ENCODE data around the gene DNMT3B.

The DNMT3B gene

GRCh38 chr20:32811886-32812285 is 49.7 kb downstream of the DNMT3B start:
- no peak for FAIRE-seq
- no peak for DNase-seq (ENCODE audit: extremely low spot score, insufficient read length, low read depth)

DNA sequence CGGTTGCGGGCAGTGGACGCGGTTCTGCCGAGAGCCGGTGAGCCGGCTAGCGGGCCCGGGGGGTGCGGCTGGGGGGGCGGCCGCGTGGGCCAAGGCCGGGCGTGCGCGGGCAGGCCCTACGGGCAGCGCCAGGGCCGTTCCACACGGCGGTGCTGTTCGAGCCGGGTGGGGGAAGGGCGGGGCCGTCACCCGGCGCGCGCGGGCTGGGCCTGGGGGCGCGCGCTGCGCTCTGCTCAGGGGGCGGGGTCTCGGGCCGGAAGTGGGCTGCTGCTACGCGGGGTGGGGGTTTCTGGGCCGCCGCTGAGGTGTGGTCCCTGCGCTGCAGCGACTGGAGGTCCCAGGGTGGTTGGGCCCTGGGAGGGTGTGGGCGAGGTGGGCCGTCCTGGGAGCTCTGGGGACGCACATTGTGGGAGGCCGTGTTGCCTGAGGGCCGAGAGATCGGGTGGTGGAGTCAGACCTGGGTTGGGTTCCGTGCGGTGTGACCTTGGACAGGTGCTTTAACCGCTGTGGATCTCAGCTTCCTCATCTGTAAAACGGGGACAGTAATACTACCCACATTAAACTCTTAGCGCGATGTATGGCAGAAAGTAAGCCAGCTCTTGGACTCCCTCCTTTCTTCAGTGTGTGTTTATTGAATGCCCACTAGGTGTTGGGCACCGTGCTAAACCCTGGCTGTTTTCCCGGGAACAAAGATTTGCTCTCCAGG is 58.0 kb downstream of the DNMT3B start:
- FAIRE-seq, result no peak
- peak; percentile 64 for DNase-seq (ENCODE audit: extremely low spot score, insufficient read length, low read depth)

- DNase-seq (ENCODE audit: extremely low spot score, insufficient read length, low read depth) (no peak), FAIRE-seq (no peak)
Measured at GRCh38 chr20:32820698-32821377, 58.7 kb downstream of the DNMT3B start.

- no peak for FAIRE-seq
- DNase-seq (ENCODE audit: extremely low spot score, insufficient read length, low read depth), result no peak
Measured at GRCh38 chr20:32822225-32822624, 60.0 kb downstream of the DNMT3B start.

- FAIRE-seq (no peak), DNase-seq (ENCODE audit: extremely low spot score, insufficient read length, low read depth) (no peak)
Measured at GRCh38 chr20:32823078-32823477, 60.9 kb downstream of the DNMT3B start.

- FAIRE-seq, result no peak
Measured at GRCh38 chr20:32823737-32824588, 61.8 kb downstream of the DNMT3B start.

DNA sequence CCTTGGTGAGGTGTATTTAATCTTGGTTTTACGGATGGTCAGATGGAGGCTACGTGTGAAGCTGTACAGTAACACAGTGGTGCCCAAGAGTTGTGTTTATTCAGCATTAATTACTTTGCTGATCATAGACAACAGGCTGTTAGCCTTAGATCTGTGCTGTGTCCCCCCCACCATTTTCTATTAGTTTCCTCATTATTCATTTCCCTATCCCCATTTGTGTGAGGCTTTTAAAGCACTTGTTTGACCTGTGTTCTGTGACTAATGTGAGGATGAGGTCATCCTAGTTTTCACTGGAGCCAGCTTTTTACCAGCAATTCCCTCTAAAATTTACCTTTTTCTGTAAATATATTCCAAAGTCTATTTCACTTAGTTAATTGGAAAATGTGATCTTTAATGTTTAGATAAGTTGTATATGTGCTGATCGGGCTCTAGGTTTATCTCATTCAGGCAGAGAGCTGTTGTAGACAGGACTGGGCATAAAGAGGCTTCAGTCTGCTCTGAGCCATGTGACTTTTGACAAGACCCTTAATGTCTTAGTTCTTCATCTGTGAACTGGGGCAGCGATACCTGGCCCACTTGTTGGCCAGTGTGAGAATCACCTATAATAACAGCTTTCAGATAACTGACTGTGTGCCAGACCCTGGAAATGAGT is 66.0 kb downstream of the DNMT3B start:
- FAIRE-seq (no peak), DNase-seq (ENCODE audit: extremely low spot score, insufficient read length, low read depth) (no peak)

More at GRCh38 chr20:32823737-32824588, 61.8 kb downstream of the DNMT3B start:
- DNase-seq (ENCODE audit: extremely low spot score, insufficient read length, low read depth), result no peak

- no peak for DNase-seq (ENCODE audit: extremely low spot score, insufficient read length, low read depth)
- FAIRE-seq, result no peak
Measured at GRCh38 chr20:32829311-32830005, 67.3 kb downstream of the DNMT3B start.

DNA sequence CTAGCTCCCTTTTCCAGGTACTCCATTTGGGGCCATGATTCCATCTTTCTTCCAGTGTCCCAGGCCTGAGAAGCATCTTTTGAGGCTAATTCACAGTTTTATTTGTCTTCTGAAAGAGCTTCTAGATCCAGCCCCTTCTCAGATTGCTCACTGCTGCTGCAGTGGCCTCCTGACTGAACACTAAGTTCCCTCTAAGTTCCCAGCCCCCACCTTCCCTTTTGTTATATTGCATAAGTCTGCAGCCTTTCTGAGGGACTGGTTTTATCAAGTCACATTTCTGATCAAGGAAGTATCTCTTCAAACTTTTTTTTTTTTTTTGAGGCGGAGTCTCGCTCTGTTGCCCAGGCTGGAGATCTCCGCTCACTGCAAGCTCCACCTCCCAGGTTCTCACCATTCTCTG is 68.3 kb downstream of the DNMT3B start:
- FAIRE-seq (no peak), DNase-seq (ENCODE audit: extremely low spot score, insufficient read length, low read depth) (no peak)

DNA sequence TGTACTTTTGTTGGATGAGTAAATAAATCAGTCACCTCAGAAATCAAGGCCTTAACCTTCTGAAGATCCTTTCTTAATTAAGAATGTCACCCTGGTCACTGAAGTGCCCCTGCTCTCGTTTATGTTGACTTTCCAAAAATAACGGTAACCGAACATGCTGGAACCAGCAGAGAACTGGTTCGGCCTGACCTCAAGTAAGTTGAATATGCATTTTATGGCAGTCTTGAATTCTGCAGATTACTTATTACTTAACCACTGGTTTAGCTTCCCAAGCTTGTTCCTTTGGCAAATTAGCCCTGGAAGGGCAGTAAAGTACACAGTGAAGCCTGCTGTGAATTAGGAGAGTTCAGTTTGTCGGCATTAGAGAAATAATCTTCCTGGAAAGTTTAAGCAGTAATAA is 69.8 kb downstream of the DNMT3B start:
- DNase-seq (ENCODE audit: extremely low spot score, insufficient read length, low read depth) (no peak), FAIRE-seq (no peak)

- no peak for DNase-seq (ENCODE audit: extremely low spot score, insufficient read length, low read depth)
- FAIRE-seq, result no peak
Measured at GRCh38 chr20:32832664-32833063, 70.5 kb downstream of the DNMT3B start.

GRCh38 chr20:32834972-32835371 is 72.8 kb downstream of the DNMT3B start:
- DNase-seq (ENCODE audit: extremely low spot score, insufficient read length, low read depth) (no peak), FAIRE-seq (no peak)

- no peak for FAIRE-seq
- no peak for DNase-seq (ENCODE audit: extremely low spot score, insufficient read length, low read depth)
Measured at GRCh38 chr20:32837157-32837556, 75.0 kb downstream of the DNMT3B start.

DNA sequence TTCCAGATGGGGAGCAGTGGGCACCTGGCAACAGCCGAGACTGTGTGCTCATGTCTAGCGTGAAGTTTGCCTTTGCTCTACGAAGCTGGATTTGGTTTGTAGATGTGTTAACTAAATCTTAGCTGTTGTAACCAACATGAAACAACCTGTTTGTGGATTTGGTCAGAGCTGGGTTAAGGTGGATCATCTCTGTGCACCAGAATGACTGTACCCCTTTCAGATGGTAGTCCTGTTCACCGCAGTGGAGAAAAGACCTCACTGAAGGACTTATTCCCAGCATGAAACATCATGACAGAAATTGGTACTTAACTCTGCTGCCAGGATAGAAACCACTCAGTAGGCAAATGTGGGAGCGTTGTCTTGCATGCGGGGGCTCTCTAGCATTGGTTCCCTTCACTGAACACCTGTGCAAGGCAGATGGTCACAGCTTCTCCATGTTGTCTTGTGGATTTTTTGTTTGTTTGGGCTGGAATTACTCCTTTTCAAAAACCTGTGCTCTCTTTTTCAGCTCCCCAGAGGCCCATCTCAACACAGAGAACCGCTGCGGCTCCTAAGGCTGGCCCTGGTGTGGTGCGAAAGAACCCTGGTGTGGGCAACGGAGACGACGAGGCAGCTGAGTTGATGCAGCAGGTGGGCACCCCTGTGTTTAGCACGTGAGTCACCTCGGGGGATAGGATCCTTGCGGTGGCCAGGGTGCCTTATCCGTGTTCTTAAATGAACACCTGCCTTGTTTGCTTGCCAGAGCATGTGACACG is 77.2 kb downstream of the DNMT3B start:
- no peak for DNase-seq (ENCODE audit: extremely low spot score, insufficient read length, low read depth)
- no peak for FAIRE-seq

DNA sequence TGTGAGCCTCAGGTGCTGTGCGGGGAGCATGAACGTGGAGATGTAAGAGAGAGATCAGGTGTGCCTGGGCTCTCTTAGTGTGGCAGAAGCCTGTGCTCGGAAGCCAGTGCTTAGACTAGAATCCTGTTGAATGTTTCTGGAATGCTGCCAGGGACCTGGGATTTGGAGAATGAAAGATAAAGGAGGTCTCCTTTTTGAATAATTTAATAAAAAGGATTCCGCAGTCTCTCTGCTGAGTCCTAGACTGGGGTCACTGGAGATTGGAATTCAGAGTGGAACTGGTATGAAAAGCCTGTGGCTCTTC is 77.7 kb downstream of the DNMT3B start:
- DNase-seq (ENCODE audit: extremely low spot score, insufficient read length, low read depth) (no peak), FAIRE-seq (no peak)

GRCh38 chr20:32841174-32841573 is 79.0 kb downstream of the DNMT3B start:
- no peak for FAIRE-seq

DNA sequence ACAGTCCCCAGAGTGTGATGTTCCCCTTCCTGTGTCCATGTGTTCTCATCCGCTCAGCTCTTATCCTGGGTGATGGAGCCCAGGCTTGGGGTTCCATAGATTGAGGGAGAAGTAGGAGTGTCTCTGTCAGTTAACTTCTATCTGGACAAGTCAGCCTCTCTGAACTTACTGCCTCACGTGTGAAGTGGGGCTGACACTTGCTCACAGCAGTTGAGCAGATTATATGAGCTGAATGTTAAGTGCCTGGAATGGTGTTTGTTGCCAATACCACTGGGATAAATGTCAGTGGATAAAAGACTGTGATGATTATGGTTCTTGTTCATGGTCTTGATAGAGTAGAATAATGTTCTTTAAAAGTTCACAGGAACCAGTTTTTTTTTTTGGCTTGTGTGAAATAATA is 79.4 kb downstream of the DNMT3B start:
- DNase-seq (ENCODE audit: extremely low spot score, insufficient read length, low read depth) (no peak), FAIRE-seq (no peak)

More at GRCh38 chr20:32841174-32841573, 79.0 kb downstream of the DNMT3B start:
- DNase-seq (ENCODE audit: extremely low spot score, insufficient read length, low read depth), result no peak

GRCh38 chr20:32842688-32843524 is 80.7 kb downstream of the DNMT3B start:
- DNase-seq (ENCODE audit: extremely low spot score, insufficient read length, low read depth), result no peak
- FAIRE-seq, result no peak
